Measurements from ENCODE around the gene ODC1. TPM values are rescaled to one million over a fixed set of nuclear protein-coding genes. Genes with fewer than 3 reads are reported as not detected.

Gene ODC1
- total RNA-seq, 1 experiment from 2014 or later = 78.4 TPM

DNA sequence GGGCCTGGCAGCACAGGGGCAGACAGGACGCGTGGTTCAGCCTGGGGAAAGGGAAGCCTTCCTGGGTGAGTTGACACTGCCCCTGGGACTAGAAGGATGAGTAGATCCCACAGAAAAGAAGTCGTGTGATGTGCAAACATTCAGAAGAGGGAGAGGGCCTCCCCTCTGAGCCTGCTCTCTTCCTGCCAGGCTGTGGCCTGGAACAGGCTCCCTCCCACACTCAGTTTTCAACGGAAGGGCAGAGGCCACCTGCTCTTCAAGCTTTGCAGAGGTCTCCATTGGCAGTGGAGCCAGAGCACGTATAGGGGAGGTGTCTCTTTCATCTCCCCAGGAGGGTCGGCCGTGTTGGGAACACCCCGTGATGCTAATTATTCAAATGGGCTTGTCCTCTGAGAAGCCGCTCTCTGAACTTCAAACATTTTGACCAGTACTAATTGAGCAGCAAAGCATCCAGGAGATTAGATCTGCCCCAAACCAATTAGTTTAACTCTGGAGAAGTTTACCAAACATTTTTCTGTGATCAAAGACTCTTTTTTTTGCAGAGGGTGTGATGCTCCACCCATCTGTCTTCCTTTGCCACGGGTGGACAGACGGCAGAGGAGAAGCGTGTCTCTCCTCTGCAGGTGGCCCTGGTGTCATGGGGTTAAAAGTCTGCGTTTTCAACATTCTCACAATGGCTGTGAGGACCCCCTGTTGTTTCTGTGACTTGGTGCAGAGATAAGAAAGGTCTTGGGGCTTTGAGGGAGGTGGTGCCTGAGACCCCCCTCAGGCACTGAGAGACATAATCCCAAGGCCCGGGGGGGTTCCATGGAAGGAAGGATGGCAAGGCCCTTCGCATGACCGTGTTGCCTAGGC, 29.5 kb upstream of the ODC1 start:
- intact Hi-C loops (cut with micrococcal nuclease; ENCODE audit: unreplicated experiment) = no loop called here
- Mint-ChIP-seq H3K4me1 (ENCODE audit: low read depth, unreplicated experiment) (no peaks in the 10 kb centered on the region), H3K36me3 (ENCODE audit: insufficient read depth, unreplicated experiment) (no peaks in the 10 kb centered on the region)

DNA sequence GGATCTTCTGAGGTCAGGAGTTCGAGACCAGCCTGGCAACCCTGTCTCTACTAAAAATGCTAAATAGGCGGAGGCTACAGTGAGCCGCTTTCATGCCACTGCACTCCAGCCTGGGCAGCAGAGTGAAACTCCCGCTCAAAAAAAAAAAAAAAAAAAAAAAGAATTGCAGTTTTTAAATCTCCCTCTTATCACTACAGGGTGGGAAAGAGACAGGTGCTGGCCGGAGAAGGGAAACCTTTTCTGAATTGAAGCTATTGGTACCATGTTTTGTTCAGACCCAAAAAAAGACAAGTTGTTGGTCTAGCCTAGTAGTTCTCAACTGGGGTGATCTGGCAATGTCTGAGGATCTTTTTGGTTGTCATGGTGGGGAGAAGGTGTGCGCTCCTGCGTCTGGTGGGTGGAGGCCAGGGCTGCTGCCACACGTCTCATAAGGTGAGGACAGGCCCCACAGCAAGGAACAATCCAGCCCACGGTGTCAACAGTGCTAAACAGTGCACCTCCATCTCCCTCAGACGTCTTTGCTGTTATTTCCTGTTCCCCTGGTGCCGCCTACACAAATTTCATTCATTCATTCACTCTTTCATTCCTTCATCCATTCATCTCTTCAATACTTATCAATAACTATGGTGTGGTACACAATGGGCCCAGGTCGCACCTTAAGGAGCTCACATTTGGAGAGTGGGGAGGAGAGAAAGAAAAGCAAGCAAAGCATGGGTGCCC, 28.8 kb upstream of the ODC1 start:
- Mint-ChIP-seq H3K27me3 (ENCODE audit: unreplicated experiment) (peaks cover 32% of the 10 kb centered on the region), H3K4me3 (ENCODE audit: low read depth, unreplicated experiment) (no peak overlapping the region), H3K27ac (ENCODE audit: unreplicated experiment) (no peak overlapping the region), H3K9me3 (ENCODE audit: low read depth, unreplicated experiment) (no peaks in the 10 kb centered on the region), H3K36me3 (ENCODE audit: insufficient read depth, unreplicated experiment) (no peaks in the 10 kb centered on the region), H3K4me1 (ENCODE audit: low read depth, unreplicated experiment) (no peaks in the 10 kb centered on the region)
- intact Hi-C loops (cut with micrococcal nuclease; ENCODE audit: unreplicated experiment) = no loop called here
- BruUV-seq (replicated peaks) = no TSS peak
- DNase-seq = no peak
- CTCF ChIA-PET = no interaction called here
- TF ChIP-seq, protein P1, sequence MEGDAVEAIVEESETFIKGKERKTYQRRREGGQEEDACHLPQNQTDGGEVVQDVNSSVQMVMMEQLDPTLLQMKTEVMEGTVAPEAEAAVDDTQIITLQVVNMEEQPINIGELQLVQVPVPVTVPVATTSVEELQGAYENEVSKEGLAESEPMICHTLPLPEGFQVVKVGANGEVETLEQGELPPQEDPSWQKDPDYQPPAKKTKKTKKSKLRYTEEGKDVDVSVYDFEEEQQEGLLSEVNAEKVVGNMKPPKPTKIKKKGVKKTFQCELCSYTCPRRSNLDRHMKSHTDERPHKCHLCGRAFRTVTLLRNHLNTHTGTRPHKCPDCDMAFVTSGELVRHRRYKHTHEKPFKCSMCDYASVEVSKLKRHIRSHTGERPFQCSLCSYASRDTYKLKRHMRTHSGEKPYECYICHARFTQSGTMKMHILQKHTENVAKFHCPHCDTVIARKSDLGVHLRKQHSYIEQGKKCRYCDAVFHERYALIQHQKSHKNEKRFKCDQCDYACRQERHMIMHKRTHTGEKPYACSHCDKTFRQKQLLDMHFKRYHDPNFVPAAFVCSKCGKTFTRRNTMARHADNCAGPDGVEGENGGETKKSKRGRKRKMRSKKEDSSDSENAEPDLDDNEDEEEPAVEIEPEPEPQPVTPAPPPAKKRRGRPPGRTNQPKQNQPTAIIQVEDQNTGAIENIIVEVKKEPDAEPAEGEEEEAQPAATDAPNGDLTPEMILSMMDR (IDR thresholded peaks at IDR 0.05; ENCODE audit: unreplicated experiment) = no peak

More for the DNA sequence above, 29.5 kb upstream of the ODC1 start:
- H3K9me3 Mint-ChIP-seq (ENCODE audit: low read depth, unreplicated experiment) = no peaks in the 10 kb centered on the region
- TF ChIP-seq, protein P1 (IDR thresholded peaks at IDR 0.05; ENCODE audit: unreplicated experiment) = no peak
- H3K4me3 Mint-ChIP-seq (ENCODE audit: low read depth, unreplicated experiment) = no peak overlapping the region
- BruUV-seq (replicated peaks) = no TSS peak
- no peak for DNase-seq
- H3K27me3 Mint-ChIP-seq (ENCODE audit: unreplicated experiment) = peaks cover 39% of the 10 kb centered on the region
- no peak overlapping the region for H3K27ac Mint-ChIP-seq (ENCODE audit: unreplicated experiment)
- CTCF ChIA-PET = no interaction called here

DNA sequence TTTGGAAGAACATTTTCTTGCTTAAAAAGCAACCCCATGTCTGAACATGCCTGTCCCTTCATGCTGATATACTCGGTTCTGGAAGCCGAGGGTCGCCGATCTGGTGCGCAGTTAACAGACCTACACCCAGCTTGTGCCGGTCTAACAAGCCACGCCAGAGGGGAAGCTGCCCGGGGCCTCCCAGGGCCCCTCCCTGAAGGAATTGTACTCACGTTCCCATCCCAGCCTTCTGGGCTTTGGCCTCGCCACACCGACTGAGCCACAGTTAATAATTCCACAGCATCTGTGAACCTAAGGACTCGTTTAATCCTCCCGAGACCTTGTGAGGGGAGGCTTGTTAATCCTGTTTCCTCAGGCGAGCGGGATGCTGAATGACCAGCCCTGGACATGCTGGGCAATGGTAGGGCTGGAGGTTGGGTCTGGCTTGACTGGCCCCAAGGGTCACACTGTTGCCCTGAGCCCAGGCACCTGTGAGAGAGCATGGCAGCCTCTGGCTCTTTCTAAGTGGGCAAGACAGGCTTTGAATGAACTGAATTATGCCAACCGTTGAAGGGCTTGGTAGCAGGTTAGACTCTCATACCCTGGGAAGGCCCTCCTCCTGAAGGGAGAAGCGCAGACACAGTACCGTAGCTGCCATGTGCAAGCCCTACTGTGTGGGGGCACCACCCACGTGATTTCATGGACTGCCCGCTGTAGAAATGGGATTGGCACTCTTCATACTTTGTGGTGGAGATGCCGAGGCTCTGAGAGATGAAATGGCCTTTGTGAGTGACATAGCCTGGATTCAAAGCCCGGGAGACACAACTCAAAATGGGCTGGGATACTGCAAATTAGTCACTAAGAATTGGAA, 27.9 kb upstream of the ODC1 start:
- BruUV-seq (replicated peaks) = no TSS peak
- H3K4me3 Mint-ChIP-seq (ENCODE audit: low read depth, unreplicated experiment) = no peak overlapping the region
- peaks cover 23% of the 10 kb centered on the region for H3K27me3 Mint-ChIP-seq (ENCODE audit: unreplicated experiment)
- no peaks in the 10 kb centered on the region for H3K36me3 Mint-ChIP-seq (ENCODE audit: insufficient read depth, unreplicated experiment)
- intact Hi-C loops (cut with micrococcal nuclease; ENCODE audit: unreplicated experiment) = no loop called here
- H3K4me1 Mint-ChIP-seq (ENCODE audit: low read depth, unreplicated experiment) = no peaks in the 10 kb centered on the region
- DNase-seq = no peak
- H3K9me3 Mint-ChIP-seq (ENCODE audit: low read depth, unreplicated experiment) = no peaks in the 10 kb centered on the region
- TF ChIP-seq, protein P1 (IDR thresholded peaks at IDR 0.05; ENCODE audit: unreplicated experiment) = no peak
- CTCF ChIA-PET = no interaction called here
- no peak overlapping the region for H3K27ac Mint-ChIP-seq (ENCODE audit: unreplicated experiment)

DNA sequence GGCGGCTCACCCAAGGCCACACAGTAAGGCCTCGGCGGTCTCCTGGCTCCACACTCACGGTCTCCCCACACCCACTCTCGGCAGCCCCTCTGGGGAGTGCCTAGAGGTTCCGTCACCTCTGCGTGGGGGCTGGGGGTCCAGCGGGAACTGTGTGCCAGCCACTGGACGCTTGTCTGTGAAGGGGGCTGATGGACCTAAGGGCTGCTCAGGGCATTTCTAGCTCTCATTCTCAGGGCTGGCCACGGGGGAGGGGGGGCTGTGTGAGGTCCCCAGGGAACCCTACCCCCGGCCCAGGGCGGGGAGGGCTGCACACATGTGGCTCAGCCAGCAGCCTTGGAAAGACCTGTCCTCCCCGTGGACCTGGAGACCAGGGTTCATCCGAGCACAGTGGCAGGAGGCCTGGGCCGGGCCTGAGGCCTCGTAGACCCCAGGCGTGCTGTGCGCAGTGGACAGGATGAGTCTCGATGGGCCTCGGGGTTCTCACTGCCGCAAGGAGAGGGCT, 27.1 kb upstream of the ODC1 start:
- H3K36me3 Mint-ChIP-seq (ENCODE audit: insufficient read depth, unreplicated experiment) = no peaks in the 10 kb centered on the region
- no peaks in the 10 kb centered on the region for H3K4me1 Mint-ChIP-seq (ENCODE audit: low read depth, unreplicated experiment)
- H3K4me3 Mint-ChIP-seq (ENCODE audit: low read depth, unreplicated experiment) = no peak overlapping the region
- H3K27me3 Mint-ChIP-seq (ENCODE audit: unreplicated experiment) = peaks cover 22% of the 10 kb centered on the region
- H3K27ac Mint-ChIP-seq (ENCODE audit: unreplicated experiment) = no peak overlapping the region
- intact Hi-C loops (cut with micrococcal nuclease; ENCODE audit: unreplicated experiment) = no loop called here
- no TSS peak for BruUV-seq (replicated peaks)
- CTCF ChIA-PET = no interaction called here
- TF ChIP-seq, protein P1 (IDR thresholded peaks at IDR 0.05; ENCODE audit: unreplicated experiment) = no peak
- H3K9me3 Mint-ChIP-seq (ENCODE audit: low read depth, unreplicated experiment) = no peaks in the 10 kb centered on the region
- DNase-seq = no peak

Measured in Calu3 (cell line).